ENCODE measurements around the gene CTNS.

The CTNS gene

DNA sequence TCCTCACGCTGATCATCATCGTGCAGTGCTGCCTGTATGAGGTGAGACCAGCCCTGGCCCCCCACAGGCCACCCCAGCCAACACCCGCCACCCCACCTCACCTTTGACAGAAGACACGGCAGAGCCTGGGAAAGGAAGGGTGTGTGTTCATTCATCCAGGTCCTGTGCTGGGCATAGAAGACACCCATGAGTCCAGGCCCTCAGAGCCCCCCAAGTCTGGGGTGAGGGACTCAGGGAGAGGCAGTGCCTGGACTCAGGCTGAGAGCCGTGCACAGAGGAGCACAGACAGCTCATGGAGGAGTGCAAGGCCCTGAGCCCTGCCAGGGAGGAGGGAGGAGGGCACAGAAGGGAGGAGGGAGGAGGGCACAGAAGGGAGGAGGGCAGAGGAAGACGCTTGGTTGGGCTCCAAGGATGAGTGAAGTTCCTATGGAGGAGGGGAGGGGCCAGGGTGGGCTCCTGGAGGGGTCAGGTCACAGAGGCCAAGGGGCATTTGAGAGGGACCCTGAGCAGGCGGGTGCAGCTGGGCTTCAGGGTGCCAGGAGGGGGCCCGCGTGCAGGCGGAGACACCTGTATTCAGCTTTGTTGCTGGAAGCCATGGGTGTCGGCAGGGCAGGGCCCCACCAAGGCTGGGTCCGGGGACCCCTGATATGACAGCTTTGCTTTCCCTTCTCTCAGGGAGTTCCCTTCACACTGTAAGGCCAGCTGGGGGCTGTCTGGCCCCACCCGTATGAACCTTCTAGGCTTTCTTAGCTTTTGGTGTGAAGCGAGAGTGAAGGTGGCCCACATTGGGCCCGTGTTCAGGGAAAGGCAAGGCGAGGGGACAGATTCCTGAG is 20.4 kb downstream of the CTNS start:
- DNase-seq (ENCODE audit: low spot score): no peak
- TF ChIP-seq, protein P1, sequence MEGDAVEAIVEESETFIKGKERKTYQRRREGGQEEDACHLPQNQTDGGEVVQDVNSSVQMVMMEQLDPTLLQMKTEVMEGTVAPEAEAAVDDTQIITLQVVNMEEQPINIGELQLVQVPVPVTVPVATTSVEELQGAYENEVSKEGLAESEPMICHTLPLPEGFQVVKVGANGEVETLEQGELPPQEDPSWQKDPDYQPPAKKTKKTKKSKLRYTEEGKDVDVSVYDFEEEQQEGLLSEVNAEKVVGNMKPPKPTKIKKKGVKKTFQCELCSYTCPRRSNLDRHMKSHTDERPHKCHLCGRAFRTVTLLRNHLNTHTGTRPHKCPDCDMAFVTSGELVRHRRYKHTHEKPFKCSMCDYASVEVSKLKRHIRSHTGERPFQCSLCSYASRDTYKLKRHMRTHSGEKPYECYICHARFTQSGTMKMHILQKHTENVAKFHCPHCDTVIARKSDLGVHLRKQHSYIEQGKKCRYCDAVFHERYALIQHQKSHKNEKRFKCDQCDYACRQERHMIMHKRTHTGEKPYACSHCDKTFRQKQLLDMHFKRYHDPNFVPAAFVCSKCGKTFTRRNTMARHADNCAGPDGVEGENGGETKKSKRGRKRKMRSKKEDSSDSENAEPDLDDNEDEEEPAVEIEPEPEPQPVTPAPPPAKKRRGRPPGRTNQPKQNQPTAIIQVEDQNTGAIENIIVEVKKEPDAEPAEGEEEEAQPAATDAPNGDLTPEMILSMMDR (IDR thresholded peaks at IDR 0.05; ENCODE audit: extremely low read depth, insufficient read depth, missing control alignments): no peak
- in situ Hi-C loops (cut with MboI; ENCODE audit: low pct_unique_long_range_greater_than_20kb, low sequenced_read_pairs, unreplicated experiment): loop anchor here (25.0 kb wide), 1 partner anchor 620 kb away; no protein-coding TSS in a partner anchor

DNA sequence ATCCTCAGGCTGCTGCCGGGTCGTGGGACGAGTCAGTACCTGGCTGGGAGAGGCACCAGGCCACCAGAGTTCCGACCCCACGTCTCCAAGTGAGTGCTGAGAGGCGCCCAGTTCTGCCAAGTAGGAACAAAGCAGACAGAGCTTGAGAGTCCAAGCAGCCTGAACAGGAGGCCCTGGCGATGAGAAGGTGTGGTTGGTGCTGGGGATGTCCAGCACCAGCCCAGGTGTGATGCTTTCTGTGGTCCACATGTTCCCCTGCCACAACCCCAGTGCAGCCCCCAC is 21.0 kb downstream of the CTNS start:
- no peak for DNase-seq (ENCODE audit: low spot score)
- TF ChIP-seq, protein P1 (IDR thresholded peaks at IDR 0.05; ENCODE audit: extremely low read depth, insufficient read depth, missing control alignments): no peak
- in situ Hi-C loops (cut with MboI; ENCODE audit: low pct_unique_long_range_greater_than_20kb, low sequenced_read_pairs, unreplicated experiment): loop anchor here (25.0 kb wide), 1 partner anchor 620 kb away; no protein-coding TSS in a partner anchor

DNA sequence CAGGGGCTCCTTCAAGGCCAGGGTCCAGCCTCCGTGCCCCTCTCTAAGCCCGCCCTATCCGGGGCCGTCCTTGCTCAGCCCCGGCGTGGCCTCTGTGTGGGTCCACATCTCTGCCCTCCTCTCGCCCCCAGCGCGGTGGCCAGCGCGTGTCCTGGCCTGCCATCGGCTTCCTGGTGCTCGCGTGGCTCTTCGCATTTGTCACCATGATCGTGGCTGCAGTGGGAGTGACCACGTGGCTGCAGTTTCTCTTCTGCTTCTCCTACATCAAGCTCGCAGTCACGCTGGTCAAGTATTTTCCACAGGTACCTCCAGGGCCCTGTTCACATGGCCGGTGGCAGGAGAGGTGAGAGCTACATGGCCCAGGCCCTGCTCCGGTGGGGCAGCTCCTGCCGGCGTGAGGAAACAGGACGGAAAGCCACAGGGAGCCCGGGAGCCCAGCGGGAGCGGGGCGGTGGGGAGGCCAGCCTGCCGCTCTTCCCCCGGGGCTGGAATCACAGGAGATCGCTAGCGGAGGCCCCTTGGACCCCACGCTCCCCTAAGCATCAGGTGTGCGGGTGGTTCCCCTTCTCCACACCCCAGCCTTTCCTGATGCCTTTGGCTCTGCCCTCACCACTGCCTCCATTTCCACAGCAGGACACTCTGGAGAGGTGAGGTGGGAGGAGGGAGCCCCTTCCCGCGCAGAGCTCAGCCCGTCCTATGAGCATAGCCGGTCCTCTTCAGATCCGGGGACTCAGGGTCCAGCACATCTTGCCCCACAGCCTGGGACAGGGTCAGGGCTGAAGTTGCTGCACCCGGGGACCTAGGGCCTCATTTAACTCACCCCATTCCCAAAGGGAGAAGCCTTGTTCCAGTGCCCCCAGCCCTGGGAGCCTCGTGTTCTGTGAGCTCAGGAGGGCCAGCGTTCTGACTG is 21.6 kb downstream of the CTNS start:
- TF ChIP-seq, protein P1 (IDR thresholded peaks at IDR 0.05; ENCODE audit: extremely low read depth, insufficient read depth, missing control alignments): no peak
- in situ Hi-C loops (cut with MboI; ENCODE audit: low pct_unique_long_range_greater_than_20kb, low sequenced_read_pairs, unreplicated experiment): loop anchor here (25.0 kb wide), 1 partner anchor 621 kb away; no protein-coding TSS in a partner anchor

DNA sequence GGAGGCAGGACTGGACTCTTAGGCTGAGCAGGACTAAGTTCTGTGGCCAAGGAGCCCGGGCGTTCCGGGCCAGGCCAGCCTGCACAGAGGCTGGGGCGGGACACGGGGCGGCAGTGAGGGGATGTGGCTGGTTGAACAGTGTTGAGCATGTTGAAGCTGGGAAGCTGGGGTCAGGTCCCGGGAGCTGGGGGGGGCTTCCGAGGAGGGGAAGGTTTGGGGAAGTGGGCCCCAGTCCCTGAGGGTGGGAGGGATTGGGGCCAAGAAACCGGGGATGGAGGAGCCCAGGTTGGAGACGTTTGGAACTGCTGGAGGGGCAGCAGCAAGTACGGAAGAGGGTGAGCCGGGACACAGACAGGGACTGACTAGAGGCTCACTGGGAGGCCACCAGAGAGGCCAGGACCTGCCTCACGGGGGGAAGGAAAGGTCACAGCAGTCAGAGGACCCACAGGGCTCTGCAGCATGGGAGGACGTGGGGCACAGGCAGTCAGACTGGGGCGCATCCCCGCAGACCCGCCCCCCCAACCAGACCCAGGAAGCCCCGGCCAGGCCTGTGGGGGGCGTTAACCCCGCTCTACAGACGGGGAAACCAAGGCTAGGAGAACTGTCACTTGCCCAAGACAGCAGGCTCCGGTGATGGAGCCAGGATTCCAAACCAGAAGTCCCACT is 22.4 kb downstream of the CTNS start:
- TF ChIP-seq, protein P1 (IDR thresholded peaks at IDR 0.05; ENCODE audit: extremely low read depth, insufficient read depth, missing control alignments): no peak
- no peak for DNase-seq (ENCODE audit: low spot score)
- in situ Hi-C loops (cut with MboI; ENCODE audit: low pct_unique_long_range_greater_than_20kb, low sequenced_read_pairs, unreplicated experiment): loop anchor here (25.0 kb wide), 1 partner anchor 622 kb away; no protein-coding TSS in a partner anchor

More for the DNA sequence above, 21.6 kb downstream of the CTNS start:
- no peak for DNase-seq (ENCODE audit: low spot score)

DNA sequence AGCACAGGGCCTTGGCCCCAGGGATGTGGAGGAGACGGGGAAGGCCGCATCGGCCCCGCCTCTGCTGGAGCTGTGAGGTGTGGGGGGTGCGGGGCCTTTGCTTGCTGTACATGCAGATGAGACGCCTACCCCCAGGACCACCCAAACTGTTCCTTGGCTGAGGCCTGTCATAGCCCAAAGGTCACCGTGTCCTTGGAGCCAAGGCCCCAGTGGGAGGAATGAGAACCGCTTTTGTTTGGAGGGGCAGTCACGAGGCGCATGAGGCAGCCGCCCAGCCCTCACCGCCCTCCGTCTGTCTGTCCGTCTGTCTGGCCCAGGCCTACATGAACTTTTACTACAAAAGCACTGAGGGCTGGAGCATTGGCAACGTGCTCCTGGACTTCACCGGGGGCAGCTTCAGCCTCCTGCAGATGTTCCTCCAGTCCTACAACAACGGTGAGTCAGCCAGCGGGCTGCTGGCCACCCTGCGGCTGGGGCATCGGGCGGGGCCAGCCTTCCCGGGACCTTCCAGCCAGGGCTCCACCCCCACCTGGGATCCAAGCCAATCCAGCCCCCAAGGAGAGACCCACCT is 23.1 kb downstream of the CTNS start:
- no peak for DNase-seq (ENCODE audit: low spot score)
- TF ChIP-seq, protein P1 (IDR thresholded peaks at IDR 0.05; ENCODE audit: extremely low read depth, insufficient read depth, missing control alignments): no peak
- in situ Hi-C loops (cut with MboI; ENCODE audit: low pct_unique_long_range_greater_than_20kb, low sequenced_read_pairs, unreplicated experiment): loop anchor here (25.0 kb wide), 1 partner anchor 622 kb away; no protein-coding TSS in a partner anchor
